ENCODE results near the gene CDH2. TPM values are rescaled to one million over a fixed set of nuclear protein-coding genes. Genes with fewer than 3 reads are reported as not detected.
A peak's percentile ranks its signal among the peaks of the same experiment; 100 is the strongest.
"Not testable (repeated sequence)": the region's sequence is repeated elsewhere in the genome, so short reads cannot be mapped to it uniquely, and the experiment has no call there.

The CDH2 gene
- total RNA-seq, 4 donors from 2014 or later = 9.8 to 52.9 (median 17.8) TPM

DNA sequence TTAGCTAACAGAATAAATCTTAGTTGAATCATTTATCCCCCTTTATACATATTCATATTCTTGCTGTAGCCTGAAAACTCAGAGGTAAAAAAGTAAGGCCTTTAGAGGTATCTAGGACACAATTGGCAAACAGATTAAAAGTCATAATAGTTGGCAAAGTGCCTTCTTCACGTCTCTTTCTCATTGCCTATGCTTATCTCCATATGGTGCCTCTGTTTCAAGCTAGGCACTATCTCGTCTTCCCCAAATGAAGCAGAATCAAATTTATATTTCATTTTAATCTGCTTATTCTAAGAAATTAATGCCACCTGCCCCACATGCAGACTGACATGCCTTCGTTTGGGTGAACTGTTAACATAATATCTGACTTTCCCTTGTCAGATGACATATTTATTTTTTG lies 245.4 kb downstream of the CDH2 start:
- no peak for ATAC-seq
- Histone ChIP-seq H3K4me3 (no peak overlapping the region), H3K36me3 (no peaks in the 10 kb centered on the region), H3K27me3 (no peaks in the 10 kb centered on the region), H3K9me3 (no peaks in the 10 kb centered on the region), H3K4me1 (no peaks in the 10 kb centered on the region), H3K27ac (no peak overlapping the region)
- 59 to 60% methylated on average over 3 of the region's 3 CpGs for whole genome bisulfite sequencing, 2 donors (ENCODE audit: low coverage in 1 of 2)
- TF ChIP-seq EP300 (IDR thresholded peaks at IDR 0.05) (no peak), POLR2AphosphoS5 (IDR thresholded peaks at IDR 0.05) (no peak)

DNA sequence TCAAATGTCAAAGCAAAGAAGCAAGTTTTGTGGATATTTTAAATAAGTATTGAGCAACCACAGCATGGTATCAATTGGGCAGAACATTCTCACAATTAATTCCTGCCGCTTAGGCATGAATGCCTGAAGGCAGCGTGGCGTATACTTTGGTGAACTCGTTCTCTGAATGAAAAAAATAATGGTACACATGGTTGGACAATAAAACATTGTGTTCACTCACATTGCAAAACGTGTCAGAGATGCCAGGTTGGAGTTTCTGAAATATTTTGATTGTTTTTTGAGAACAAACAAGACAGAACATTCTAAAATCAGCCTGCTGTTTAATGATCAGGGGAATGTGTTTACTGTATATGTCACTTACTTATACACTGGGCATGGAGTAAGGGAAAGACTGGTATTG lies 254.2 kb downstream of the CDH2 start:
- Histone ChIP-seq H3K9me3 (no peaks in the 10 kb centered on the region), H3K36me3 (no peaks in the 10 kb centered on the region), H3K27me3 (no peaks in the 10 kb centered on the region), H3K4me3 (no peak overlapping the region), H3K4me1 (no peaks in the 10 kb centered on the region), H3K27ac (no peak overlapping the region)
- ATAC-seq = no peak
- TF ChIP-seq POLR2A (IDR thresholded peaks at IDR 0.05) = no peak
- TF ChIP-seq, protein P1, sequence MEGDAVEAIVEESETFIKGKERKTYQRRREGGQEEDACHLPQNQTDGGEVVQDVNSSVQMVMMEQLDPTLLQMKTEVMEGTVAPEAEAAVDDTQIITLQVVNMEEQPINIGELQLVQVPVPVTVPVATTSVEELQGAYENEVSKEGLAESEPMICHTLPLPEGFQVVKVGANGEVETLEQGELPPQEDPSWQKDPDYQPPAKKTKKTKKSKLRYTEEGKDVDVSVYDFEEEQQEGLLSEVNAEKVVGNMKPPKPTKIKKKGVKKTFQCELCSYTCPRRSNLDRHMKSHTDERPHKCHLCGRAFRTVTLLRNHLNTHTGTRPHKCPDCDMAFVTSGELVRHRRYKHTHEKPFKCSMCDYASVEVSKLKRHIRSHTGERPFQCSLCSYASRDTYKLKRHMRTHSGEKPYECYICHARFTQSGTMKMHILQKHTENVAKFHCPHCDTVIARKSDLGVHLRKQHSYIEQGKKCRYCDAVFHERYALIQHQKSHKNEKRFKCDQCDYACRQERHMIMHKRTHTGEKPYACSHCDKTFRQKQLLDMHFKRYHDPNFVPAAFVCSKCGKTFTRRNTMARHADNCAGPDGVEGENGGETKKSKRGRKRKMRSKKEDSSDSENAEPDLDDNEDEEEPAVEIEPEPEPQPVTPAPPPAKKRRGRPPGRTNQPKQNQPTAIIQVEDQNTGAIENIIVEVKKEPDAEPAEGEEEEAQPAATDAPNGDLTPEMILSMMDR (IDR thresholded peaks at IDR 0.05) = no peak
- no peak for TF ChIP-seq EP300 (IDR thresholded peaks at IDR 0.05)
- TF ChIP-seq POLR2AphosphoS5 (IDR thresholded peaks at IDR 0.05) = no peak
- 72 to 85% methylated on average over 5 of the region's 5 CpGs for WGBS, 2 donors (ENCODE audit: low coverage in 1 of 2)

DNA sequence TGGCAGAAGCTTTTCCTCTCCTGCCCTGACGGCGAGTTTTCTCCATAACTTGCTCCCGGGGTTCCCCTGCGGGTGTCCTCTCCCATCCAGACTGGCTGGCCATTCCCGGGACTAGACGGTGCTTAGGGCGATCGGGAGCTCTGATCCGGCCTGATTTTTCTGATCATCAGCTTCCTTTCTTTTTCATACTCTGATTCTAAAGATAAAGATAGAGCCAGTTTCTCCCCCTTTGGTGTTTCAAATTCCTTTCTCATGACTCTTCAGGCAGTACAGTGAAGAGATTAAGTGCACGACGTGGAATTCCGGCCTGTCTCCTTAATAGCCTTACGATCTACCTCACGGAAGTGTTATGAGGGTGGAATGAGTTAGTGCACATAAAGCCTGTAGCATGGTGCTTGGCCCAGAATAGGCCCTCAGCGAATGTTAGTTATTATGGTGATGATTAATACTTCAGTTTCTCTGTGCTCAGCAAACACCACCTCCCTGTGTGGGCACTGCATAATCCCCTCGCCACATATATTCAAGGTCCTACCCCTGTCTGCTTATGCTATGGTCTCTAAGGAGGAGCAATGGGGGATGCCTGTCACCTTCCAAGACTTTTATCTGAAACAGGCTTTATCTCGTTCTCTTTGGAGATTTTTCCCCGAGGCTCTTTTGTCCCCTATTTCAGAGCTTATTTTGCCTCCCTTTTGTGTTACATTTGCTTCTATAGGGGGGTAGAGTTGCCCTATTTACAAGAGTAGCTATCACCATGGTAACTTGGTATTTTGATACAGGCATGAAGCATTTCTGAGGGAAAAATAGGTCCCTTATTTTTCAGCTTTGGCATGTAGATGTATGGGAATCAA lies 254.8 kb downstream of the CDH2 start:
- TF ChIP-seq, protein P1 (IDR thresholded peaks at IDR 0.05) = no peak
- Histone ChIP-seq H3K4me3 (no peak overlapping the region), H3K9me3 (no peaks in the 10 kb centered on the region), H3K27me3 (no peaks in the 10 kb centered on the region), H3K4me1 (no peaks in the 10 kb centered on the region), H3K36me3 (no peaks in the 10 kb centered on the region), H3K27ac (no peak overlapping the region)
- peak; percentile 34 for ATAC-seq
- 52 to 65% methylated on average over 8 to 17 of the region's 18 CpGs for WGBS, 2 donors (ENCODE audit: low coverage in 1 of 2)

DNA sequence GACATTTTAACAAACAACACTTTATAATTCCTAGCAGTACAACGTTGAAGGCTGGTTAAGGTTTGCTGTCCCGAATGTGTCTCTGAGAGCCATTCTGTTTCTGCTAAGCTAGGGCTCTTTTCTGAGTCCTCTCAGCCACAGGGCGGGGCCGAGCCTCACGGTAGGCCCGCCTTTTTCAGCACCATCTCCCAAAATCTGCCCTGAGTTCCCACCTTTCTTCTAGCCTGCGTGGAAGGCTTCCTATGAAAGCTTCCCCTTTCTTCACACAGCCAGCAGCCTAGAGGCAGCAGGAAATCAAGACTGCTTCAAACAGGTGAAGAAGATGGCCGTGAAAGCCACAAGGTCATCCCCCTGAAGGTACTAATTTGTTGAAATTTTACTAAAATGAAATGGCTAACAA lies 255.5 kb downstream of the CDH2 start:
- ATAC-seq = no peak
- no peaks in the 10 kb centered on the region for H3K27me3 ChIP-seq
- TF ChIP-seq POLR2A (IDR thresholded peaks at IDR 0.05) = no peak
- TF ChIP-seq, protein P1 (IDR thresholded peaks at IDR 0.05) = no peak
- TF ChIP-seq POLR2AphosphoS5 (IDR thresholded peaks at IDR 0.05) = no peak
- TF ChIP-seq EP300 (IDR thresholded peaks at IDR 0.05) = no peak
- WGBS, 2 donors (ENCODE audit: low coverage in 1 of 2) = 56 to 60% methylated on average over 2 to 6 of the region's 8 CpGs
- no peak overlapping the region for H3K27ac ChIP-seq
- H3K36me3 ChIP-seq = no peaks in the 10 kb centered on the region
- H3K4me3 ChIP-seq = no peak overlapping the region
- H3K4me1 ChIP-seq = no peaks in the 10 kb centered on the region
- H3K9me3 ChIP-seq = no peaks in the 10 kb centered on the region

DNA sequence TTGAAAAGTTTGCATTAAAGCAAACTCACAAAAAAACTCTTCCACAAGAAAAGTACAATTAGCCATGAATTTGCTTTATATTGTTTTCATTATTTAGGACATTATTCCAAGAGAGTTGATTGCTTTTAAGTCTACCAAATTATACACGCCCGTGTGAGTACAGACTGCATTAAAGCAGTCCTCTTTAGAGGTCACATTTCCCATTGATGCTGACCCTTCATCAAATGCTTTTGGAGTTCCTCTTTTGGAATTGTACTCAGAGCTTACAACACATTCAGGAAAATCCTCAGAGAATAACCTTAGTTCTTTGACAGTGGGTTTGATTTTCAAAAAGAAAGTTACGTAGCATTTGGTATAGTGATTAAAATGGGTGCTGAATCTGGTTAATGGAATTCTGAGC lies 256.1 kb downstream of the CDH2 start:
- WGBS, 2 donors (ENCODE audit: low coverage in 1 of 2) = 84 to 90% methylated on average over 3 of the region's 3 CpGs
- Histone ChIP-seq H3K27me3 (no peaks in the 10 kb centered on the region), H3K9me3 (no peaks in the 10 kb centered on the region), H3K4me3 (no peak overlapping the region), H3K4me1 (no peaks in the 10 kb centered on the region), H3K36me3 (no peaks in the 10 kb centered on the region), H3K27ac (no peak overlapping the region)
- no peak for TF ChIP-seq EP300 (IDR thresholded peaks at IDR 0.05)
- no peak for TF ChIP-seq POLR2A (IDR thresholded peaks at IDR 0.05)
- TF ChIP-seq POLR2AphosphoS5 (IDR thresholded peaks at IDR 0.05) = no peak
- TF ChIP-seq, protein P1 (IDR thresholded peaks at IDR 0.05) = no peak
- no peak for ATAC-seq

DNA sequence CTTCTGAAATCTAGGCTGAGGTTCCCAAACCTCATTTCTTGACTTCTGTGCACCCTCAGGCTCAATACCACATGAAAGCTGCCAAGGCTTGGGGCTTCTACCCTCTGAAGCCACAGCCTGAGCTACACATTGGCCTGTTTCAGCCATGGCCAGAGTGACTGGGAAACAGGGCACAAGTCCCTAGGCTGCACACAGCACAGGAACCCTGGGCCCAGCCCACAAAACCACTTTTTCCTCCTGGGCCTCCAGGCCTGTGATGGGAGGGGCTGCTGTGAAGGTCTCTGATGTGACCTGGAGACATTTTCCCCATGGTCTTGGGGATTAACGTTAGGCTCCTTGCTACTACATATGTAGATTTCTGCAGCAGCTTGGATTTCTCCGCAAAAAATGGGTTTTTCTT lies 270.7 kb downstream of the CDH2 start:
- not testable (repeated sequence) for ATAC-seq, H3K27ac ChIP-seq, H3K27me3 ChIP-seq, H3K4me3 ChIP-seq, H3K4me1 ChIP-seq, H3K36me3 ChIP-seq
- WGBS, 2 donors (ENCODE audit: low coverage in 1 of 2) = 78% methylated on average over 2 of the region's 2 CpGs; no CpG with 5 or more reads in 1 of the 2 donors
- peaks cover 0 to 18% (median 0%) of the 10 kb centered on the region in 3 donors for H3K9me3 ChIP-seq

Data from gastroesophageal sphincter (tissue), 4 donors.